RWPE2 (cell line): ENCODE measurements around the gene HOXD12.

Experiments used
- ATAC-seq: fragments of 200-7000 bp; cut with Tn5 transposase; 3 replicates; pipeline ENCODE4 v1.9.1; 2021; ENCODE audit warnings: low read depth
- DNase-seq: peaks from one replicate; pipeline ENCODE4 v3.0.0-alpha.2; 2020; ENCODE audit warnings: low spot score
- H3K27ac ChIP-seq: fragments of 450-650 bp; 2 replicates; pipeline ENCODE4 v1.5.1; 2017; ENCODE audit warnings: mild to moderate bottlenecking; ENCODE audit not compliant: poor library complexity, severe bottlenecking
- H3K27me3 ChIP-seq: fragments of 250-450 bp; sonication (Bioruptor Pico); 2 replicates; pipeline ENCODE4 v1.5.1; 2021; ENCODE audit warnings: mild to moderate bottlenecking, moderate library complexity; ENCODE audit not compliant: insufficient read depth, poor library complexity, severe bottlenecking
- H3K36me3 ChIP-seq: fragments of 250-450 bp; sonication (Bioruptor Pico); 2 replicates; pipeline ENCODE4 v1.5.1; 2020; ENCODE audit warnings: low read depth, mild to moderate bottlenecking, moderate library complexity
- H3K4me1 ChIP-seq: fragments of 250-450 bp; sonication (Bioruptor Pico); 2 replicates; pipeline ENCODE4 v1.5.1; 2021; ENCODE audit warnings: mild to moderate bottlenecking, moderate library complexity; ENCODE audit not compliant: insufficient read depth, poor library complexity, severe bottlenecking
- H3K4me3 ChIP-seq: fragments of 250-450 bp; sonication (Bioruptor Pico); 2 replicates; pipeline ENCODE4 v1.5.1; 2021; ENCODE audit warnings: mild to moderate bottlenecking, moderate library complexity; ENCODE audit not compliant: severe bottlenecking
- H3K9me3 ChIP-seq: fragments of 250-450 bp; sonication (Bioruptor Pico); 2 replicates; pipeline ENCODE4 v1.5.1; 2021; ENCODE audit warnings: mild to moderate bottlenecking, moderate library complexity; ENCODE audit not compliant: severe bottlenecking
- CTCF ChIP-seq: fragments of 450-650 bp; IDR thresholded peaks from one replicate; pipeline ENCODE4 v1.5.1; 2017; ENCODE audit warnings: mild to moderate bottlenecking, moderate library complexity; ENCODE audit not compliant: poor library complexity, severe bottlenecking

HOXD12 gene

DNA sequence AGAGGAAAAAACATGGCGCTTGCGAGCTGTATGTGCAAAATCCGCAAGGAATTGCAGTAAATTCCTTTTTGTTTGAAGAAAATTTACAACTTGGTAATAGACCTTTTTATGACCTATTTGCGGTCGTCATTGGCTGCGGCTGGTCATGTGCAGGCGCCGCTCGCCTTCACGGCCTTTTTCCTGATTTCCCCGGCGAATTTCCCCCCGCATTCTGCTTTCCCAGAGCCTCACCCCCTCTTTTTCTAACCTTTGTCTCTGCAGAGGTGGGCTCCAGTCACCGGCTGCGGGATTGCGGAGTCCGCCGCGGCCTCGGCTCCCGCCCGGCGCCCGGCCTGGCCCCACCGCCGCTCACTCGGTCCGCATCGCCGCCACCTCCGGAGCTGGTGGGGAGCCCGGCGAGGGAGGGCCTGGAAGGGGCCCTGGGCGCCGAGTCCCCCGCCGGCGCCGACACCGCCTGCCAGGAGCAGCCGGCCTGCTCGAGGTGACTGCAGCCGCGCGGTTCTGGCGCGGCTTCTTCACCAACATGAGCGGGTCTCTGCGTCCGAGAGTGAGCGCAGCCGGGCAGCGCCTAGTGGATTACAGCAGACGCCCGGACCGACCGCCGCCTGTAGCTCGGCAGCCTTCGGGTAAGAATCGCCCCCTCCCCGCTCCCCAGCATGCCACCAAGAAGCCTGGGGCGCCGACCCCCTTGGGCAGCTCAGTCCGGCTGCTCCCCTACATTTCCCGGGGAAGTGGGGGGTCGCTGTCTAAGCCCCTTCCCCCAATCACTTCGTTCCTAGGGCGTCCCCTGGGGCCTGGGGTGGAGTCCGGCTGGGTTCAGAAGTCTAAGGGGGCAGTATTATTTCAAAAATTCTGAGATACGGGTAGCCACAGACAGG, 37.0 kb downstream of the HOXD12 start:
- Histone ChIP-seq H3K4me3 (peak overlapping the region; percentile 72), H3K27me3 (no peaks in the 10 kb centered on the region), H3K36me3 (no peaks in the 10 kb centered on the region), H3K4me1 (peaks cover 10% of the 10 kb centered on the region), H3K27ac (peak overlapping the region; percentile 50), H3K9me3 (no peaks in the 10 kb centered on the region)
- TF ChIP-seq CTCF, result no peak
- DNase-seq (no peak), ATAC-seq (peak; percentile 67)

- DNase-seq, result no peak
- Histone ChIP-seq H3K4me1 (peaks cover 10% of the 10 kb centered on the region), H3K4me3 (peak overlapping the region; percentile 72), H3K27ac (peak overlapping the region; percentile 50), H3K27me3 (no peaks in the 10 kb centered on the region), H3K9me3 (no peaks in the 10 kb centered on the region), H3K36me3 (no peaks in the 10 kb centered on the region)
- no peak for TF ChIP-seq CTCF
- ATAC-seq, result no peak
These were observed 37.6 kb downstream of the HOXD12 start for GRCh38 chr2:176137252-176137580.

- Histone ChIP-seq H3K27me3 (no peaks in the 10 kb centered on the region), H3K4me3 (no peak overlapping the region), H3K4me1 (peaks cover 10% of the 10 kb centered on the region)
These were observed 38.3 kb downstream of the HOXD12 start for GRCh38 chr2:176137906-176138305.

DNA sequence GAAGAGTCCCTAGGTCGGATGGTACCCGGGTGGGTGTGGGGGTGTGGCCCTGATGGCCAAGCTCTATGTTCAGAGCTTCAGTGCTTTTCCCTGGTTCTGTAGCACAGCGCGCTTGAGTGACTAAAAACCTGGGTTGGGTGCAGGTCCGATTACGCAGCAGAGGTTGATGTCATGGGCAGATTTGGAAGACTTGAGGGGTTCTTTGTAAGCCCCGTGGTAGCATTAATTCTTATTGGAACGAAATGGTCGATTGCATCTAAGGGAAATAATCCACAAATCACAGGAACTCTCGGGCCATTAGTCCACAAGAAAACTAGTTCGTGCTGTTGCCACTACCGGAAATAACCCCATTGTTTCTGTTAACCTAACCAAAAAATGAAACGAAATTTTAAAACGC, 38.9 kb downstream of the HOXD12 start:
- peaks cover 10% of the 10 kb centered on the region for H3K4me1 ChIP-seq
- no peaks in the 10 kb centered on the region for H3K9me3 ChIP-seq
- no peak overlapping the region for H3K27ac ChIP-seq
- DNase-seq (no peak), ATAC-seq (no peak)
- H3K36me3 ChIP-seq, result no peaks in the 10 kb centered on the region
- no peak overlapping the region for H3K4me3 ChIP-seq
- no peak for TF ChIP-seq CTCF
- H3K27me3 ChIP-seq, result no peaks in the 10 kb centered on the region

More at GRCh38 chr2:176137906-176138305, 38.3 kb downstream of the HOXD12 start:
- DNase-seq, result no peak
- no peaks in the 10 kb centered on the region for H3K9me3 ChIP-seq
- TF ChIP-seq CTCF, result no peak
- H3K27ac ChIP-seq, result no peak overlapping the region
- H3K36me3 ChIP-seq, result no peaks in the 10 kb centered on the region
- ATAC-seq, result no peak

GRCh38 chr2:176138923-176139660, 39.5 kb downstream of the HOXD12 start:
- no peak for DNase-seq
- no peak for ATAC-seq
- H3K27me3 ChIP-seq, result no peaks in the 10 kb centered on the region

More at GRCh38 chr2:176138923-176139660, 39.5 kb downstream of the HOXD12 start:
- no peak overlapping the region for H3K4me3 ChIP-seq
- TF ChIP-seq CTCF, result no peak
- no peaks in the 10 kb centered on the region for H3K9me3 ChIP-seq
- H3K4me1 ChIP-seq, result peaks cover 10% of the 10 kb centered on the region
- no peak overlapping the region for H3K27ac ChIP-seq
- H3K36me3 ChIP-seq, result no peaks in the 10 kb centered on the region
